Epithelial cell of proximal tubule (primary cell): Measurements from ENCODE around the gene NBEAL2. TPM values are rescaled to one million over a fixed set of nuclear protein-coding genes. Genes with fewer than 3 reads are reported as not detected.

Experiments used
- DNase-seq: peaks from one replicate; pipeline ENCODE4 v3.0.0-alpha.2; 2011; ENCODE audit warnings: low read depth
- H3K4me3 ChIP-seq: 2 replicates; pipeline ENCODE4 v1.5.1; 2011; ENCODE audit warnings: low read depth, mild to moderate bottlenecking, low read length
- total RNA-seq: library from RNA; depleted of rRNA; stranded (reverse); fragments of >200 nt; gene quantifications from 2 replicates; pipeline ENCODE4 v1.2.3, GENCODE V29; 2015
- TF ChIP-seq, protein P1 (sequence below): conservative IDR thresholded peaks from 2 replicates; pipeline ENCODE4 v1.5.1; 2012; ENCODE audit warnings: low read depth, mild to moderate bottlenecking, low read length

NBEAL2 gene
- total RNA-seq, 1 donor from 2014 or later: 79.7 TPM

DNA sequence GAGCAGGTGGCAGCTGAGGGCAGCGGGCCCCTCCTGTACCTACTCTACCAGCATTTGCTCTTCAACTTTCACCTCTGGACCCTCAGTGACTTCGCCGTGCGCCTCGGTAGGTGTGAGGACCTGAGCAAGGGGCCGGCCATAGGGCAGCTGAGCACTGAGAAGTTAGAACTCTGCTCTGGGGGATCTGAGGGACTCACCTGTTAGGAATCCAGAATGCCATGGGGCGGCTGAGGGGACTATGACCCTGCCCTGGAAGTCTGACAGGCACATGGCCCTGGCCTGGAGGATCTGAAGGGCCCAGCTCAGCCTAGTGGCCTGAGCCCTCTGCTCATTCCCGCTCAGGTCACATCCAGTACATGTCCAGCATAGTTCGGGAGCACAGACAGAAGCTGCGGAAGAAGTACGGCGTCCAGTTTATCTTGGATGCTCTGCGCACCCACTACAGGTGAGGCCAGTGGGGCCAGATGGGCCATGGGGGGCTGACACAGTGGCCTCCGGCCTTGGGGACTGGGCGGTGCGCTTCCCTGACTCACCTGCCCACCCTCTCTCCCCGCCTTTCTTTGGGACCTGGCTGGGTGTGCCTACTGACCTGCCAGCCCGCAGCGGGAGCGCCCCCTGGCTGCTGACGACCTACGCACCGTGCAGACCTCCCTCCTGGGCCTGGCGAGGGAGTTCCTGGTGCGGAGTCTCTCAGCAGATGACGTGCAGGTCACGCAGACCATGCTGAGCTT is 18.8 kb downstream of the NBEAL2 start:
- DNase-seq: no peak
- H3K4me3 ChIP-seq: no peak overlapping the region
- TF ChIP-seq, protein P1, sequence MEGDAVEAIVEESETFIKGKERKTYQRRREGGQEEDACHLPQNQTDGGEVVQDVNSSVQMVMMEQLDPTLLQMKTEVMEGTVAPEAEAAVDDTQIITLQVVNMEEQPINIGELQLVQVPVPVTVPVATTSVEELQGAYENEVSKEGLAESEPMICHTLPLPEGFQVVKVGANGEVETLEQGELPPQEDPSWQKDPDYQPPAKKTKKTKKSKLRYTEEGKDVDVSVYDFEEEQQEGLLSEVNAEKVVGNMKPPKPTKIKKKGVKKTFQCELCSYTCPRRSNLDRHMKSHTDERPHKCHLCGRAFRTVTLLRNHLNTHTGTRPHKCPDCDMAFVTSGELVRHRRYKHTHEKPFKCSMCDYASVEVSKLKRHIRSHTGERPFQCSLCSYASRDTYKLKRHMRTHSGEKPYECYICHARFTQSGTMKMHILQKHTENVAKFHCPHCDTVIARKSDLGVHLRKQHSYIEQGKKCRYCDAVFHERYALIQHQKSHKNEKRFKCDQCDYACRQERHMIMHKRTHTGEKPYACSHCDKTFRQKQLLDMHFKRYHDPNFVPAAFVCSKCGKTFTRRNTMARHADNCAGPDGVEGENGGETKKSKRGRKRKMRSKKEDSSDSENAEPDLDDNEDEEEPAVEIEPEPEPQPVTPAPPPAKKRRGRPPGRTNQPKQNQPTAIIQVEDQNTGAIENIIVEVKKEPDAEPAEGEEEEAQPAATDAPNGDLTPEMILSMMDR: peak; percentile 85

DNA sequence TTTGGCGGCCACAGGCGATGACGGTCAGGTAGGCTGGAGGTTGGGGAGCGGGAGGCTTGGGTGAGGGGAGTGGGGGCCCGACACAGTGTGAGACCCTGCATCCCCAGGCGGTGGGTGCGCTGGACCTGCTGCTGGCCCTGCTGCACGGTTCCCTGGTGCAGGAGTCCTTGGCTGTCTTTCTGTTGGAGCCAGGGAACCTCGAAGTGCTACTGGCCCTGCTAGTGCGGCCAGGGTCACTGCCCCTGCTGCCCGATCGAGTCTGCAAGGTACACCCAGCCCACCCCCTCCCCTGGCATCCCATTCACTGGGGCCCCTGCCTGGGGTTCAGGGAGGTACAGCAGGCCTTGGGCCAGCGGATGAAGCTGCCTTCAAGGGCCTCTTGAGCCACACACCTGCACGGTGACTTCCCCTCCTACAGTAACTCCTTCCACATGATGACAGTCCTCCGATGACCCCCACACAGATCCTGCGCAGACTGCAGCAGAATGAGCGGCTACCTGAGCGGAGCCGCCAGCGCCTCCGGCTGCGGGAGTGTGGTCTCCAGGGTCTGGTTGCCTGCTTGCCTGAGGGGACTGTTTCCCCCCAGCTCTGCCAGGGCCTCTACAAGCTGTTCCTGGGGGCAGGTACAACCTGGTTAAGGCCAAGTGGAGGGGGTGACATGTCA is 19.5 kb downstream of the NBEAL2 start:
- H3K4me3 ChIP-seq: no peak overlapping the region
- DNase-seq: no peak
- TF ChIP-seq, protein P1: no peak

DNA sequence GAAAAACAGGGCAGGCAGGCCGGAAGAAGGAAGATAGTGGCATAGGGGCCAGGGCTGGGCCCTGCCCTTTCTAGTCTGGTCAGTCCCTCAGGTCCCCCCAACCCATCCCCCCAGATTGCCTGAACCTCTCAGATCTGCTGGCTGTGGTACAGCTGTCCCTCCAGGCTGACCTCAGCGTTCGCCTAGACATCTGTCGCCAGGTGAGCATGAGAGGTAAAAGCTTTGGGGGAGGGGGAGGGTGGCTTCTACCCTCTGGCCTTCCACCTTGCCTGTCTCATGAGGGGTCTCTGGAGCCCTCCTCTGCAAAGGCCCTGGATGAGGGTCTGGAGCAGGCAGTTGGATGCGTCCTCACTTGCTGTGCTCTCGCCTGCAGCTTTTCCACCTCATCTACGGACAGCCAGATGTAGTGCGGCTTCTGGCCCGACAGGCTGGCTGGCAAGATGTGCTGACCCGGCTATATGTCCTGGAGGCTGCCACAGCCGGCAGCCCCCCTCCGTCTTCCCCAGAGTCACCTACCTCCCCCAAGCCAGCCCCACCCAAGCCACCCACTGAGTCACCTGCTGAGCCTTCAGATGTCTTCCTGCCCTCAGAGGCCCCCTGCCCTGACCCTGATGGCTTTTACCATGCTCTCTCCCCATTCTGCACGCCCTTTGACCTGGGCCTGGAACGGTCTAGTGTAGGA is 20.2 kb downstream of the NBEAL2 start:
- TF ChIP-seq, protein P1: no peak
- no peak overlapping the region for H3K4me3 ChIP-seq
- no peak for DNase-seq

DNA sequence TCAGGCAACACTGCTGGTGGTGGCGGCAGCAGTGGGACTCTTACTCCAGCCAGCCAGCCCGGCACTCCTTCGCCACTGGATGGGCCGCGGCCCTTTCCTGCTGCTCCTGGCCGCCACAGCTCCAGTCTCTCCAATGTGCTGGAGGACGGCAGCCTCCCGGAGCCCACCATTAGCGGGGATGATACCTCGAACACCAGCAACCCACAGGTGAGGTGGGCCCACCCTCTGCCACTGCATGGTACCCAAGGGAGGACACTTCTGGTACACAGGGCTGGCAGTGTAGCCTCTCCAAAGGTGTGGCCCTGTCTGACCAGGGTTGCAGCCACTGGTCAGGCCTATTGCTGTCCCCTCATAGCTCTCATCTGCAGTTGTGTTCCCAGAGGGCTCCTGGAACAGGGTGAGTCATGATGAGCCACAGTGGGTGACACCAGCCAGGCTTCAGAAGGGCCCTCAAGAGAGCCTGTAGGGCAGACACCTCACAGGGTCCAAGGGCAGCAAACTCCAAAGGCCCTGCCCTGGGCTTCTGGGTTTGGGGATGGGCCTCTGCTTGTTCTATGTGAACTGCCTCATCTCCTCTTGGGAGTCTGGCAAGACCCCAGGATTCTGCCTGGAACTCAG is 20.8 kb downstream of the NBEAL2 start:
- H3K4me3 ChIP-seq: no peak overlapping the region
- TF ChIP-seq, protein P1: no peak
- DNase-seq: no peak

DNA sequence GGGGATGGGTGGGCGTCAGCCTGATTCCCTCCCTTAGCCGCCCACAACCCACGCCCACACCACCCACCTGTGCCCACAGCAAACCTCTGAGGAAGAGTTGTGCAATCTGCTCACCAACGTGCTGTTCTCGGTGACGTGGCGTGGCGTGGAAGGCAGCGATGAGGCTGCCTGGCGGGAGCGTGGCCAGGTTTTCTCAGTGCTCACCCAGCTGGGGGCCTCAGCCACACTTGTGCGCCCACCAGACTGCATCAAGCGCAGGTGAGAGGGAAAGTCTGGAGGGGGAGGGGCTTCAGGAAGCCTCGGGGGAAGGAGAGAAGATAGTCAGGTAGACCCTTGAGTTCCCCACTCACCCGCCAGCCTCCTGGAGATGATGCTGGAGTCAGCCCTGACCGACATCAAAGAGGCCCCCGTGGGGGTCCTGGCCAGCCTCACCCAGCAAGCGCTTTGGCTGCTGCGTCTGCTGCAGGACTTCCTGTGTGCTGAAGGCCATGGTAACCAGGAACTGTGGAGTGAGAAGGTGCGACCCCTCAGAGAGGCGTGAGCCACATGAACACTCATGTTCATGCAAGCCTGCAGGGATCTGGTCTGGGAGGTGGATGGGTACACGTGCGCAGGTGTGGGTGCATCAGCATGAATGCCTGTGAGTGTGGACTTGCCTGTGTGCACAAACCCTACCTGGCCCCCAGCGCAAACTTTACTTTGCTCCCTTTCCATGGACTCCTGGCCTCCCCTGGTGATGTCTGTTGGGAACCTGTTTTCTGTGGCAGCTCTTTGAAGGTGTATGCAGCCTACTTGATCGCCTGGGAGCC is 21.7 kb downstream of the NBEAL2 start:
- TF ChIP-seq, protein P1: no peak
- no peak for DNase-seq
- no peak overlapping the region for H3K4me3 ChIP-seq

DNA sequence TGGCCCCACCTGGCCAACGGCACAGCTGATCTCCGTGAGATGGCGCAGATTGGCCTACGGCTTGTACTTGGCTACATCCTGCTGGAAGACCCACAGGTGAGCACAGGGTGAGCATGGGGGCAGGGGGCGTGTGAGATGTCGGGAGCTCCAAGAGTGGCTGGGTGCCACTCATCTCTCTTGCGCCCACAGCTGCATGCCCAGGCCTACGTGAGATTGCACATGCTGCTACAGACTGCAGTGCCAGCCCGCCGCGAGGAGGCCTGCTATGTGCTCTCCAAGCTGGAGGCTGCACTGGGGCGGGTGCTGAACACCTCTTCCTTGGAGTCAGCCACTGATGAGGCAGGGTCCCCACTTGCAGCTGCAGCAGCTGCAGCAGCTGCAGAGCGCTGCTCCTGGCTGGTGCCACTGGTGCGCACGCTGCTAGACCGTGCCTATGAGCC is 22.3 kb downstream of the NBEAL2 start:
- TF ChIP-seq, protein P1: no peak
- DNase-seq: no peak
- no peak overlapping the region for H3K4me3 ChIP-seq
